Mesendoderm (in vitro differentiated cells): ENCODE results near the gene FOXJ1.

Experiments used
- DNase-seq: peaks from one replicate; pipeline ENCODE4 v3.0.0; 2013
- H2AK5ac ChIP-seq: 2 replicates; pipeline ENCODE4 v1.6.1; 2013; ENCODE audit warnings: low read length, inconsistent platforms
- H2BK120ac ChIP-seq: 2 replicates; pipeline ENCODE4 v1.6.1; 2013; ENCODE audit warnings: low read depth, mild to moderate bottlenecking, low read length, moderate library complexity, mixed read lengths
- H2BK15ac ChIP-seq: replicated peaks from 2 replicates; pipeline ENCODE4 v1.6.1; 2013; ENCODE audit warnings: low read depth, mild to moderate bottlenecking, moderate library complexity
- H2BK5ac ChIP-seq: 2 replicates; pipeline ENCODE4 v1.6.1; 2013; ENCODE audit warnings: low read length, inconsistent platforms
- H3K18ac ChIP-seq: 2 replicates; pipeline ENCODE4 v1.6.1; 2013; ENCODE audit warnings: mild to moderate bottlenecking, low read length, mixed read lengths
- H3K23ac ChIP-seq: one replicate; pipeline ENCODE4 v1.6.1; 2013; ENCODE audit warnings: low read length
- H3K27ac ChIP-seq: 2 replicates; pipeline ENCODE4 v1.5.1; 2013; ENCODE audit warnings: low read depth, mild to moderate bottlenecking, inconsistent platforms, low read length, moderate library complexity
- H3K27me3 ChIP-seq: 2 replicates; pipeline ENCODE4 v1.6.1; 2013; ENCODE audit warnings: low read length, control low read depth, mild to moderate bottlenecking, inconsistent platforms; ENCODE audit not compliant: insufficient read depth, poor library complexity
- H3K36me3 ChIP-seq: 2 replicates; pipeline ENCODE4 v1.6.1; 2013; ENCODE audit warnings: low read length, inconsistent platforms; ENCODE audit not compliant: control insufficient read depth, insufficient read depth
- H3K4ac ChIP-seq: one replicate; pipeline ENCODE4 v1.6.1; 2013; ENCODE audit warnings: low read depth, mild to moderate bottlenecking, low read length, moderate library complexity
- H3K4me1 ChIP-seq: 2 replicates; pipeline ENCODE4 v1.6.1; 2013; ENCODE audit warnings: low read depth, low read length, inconsistent platforms; ENCODE audit not compliant: control insufficient read depth
- H3K4me2 ChIP-seq: 2 replicates; pipeline ENCODE4 v1.6.1; 2013; ENCODE audit warnings: low read length
- H3K4me3 ChIP-seq: 2 replicates; pipeline ENCODE4 v1.5.1; 2013; ENCODE audit warnings: mild to moderate bottlenecking, low read length
- H3K56ac ChIP-seq: one replicate; pipeline ENCODE4 v1.6.1; 2013; ENCODE audit warnings: low read length
- H3K79me1 ChIP-seq: 2 replicates; pipeline ENCODE4 v1.6.1; 2013; ENCODE audit warnings: low read length, inconsistent platforms
- H3K79me2 ChIP-seq: 2 replicates; pipeline ENCODE4 v1.6.1; 2013; ENCODE audit warnings: mild to moderate bottlenecking, low read length; ENCODE audit not compliant: control insufficient read depth, insufficient read depth
- H3K9ac ChIP-seq: 2 replicates; pipeline ENCODE4 v1.6.1; 2013; ENCODE audit warnings: low read length, inconsistent platforms
- H4K5ac ChIP-seq: one replicate; pipeline ENCODE4 v1.6.1; 2013; ENCODE audit warnings: low read length
- H4K8ac ChIP-seq: one replicate; pipeline ENCODE4 v1.6.1; 2013; ENCODE audit warnings: low read depth, mild to moderate bottlenecking, control low read depth, low read length, moderate library complexity
- whole genome bisulfite sequencing: extraction: QIAGEN DNeasy Blood & Tissue Kit; methylation state at CpG from one replicate; pipeline ENCODE4 v1.1.7; 2013; ENCODE audit warnings: low lambda C conversion rate, missing lambda C conversion rate; ENCODE audit not compliant: insufficient coverage; ENCODE audit errors: extremely low coverage; 5-methylcytosine and 5-hydroxymethylcytosine counted together

The FOXJ1 gene

GRCh38 chr17:76174037-76174436 lies 33.0 kb upstream of the FOXJ1 start:
- Histone ChIP-seq H4K8ac (no peak overlapping the region), H2BK15ac (no peak overlapping the region), H3K4me2 (no peak overlapping the region), H3K23ac (no peak overlapping the region), H2BK120ac (no peak overlapping the region), H3K79me2 (no peaks in the 10 kb centered on the region), H3K79me1 (no peaks in the 10 kb centered on the region), H3K56ac (no peak overlapping the region), H3K9ac (no peak overlapping the region), H3K18ac (no peak overlapping the region), H3K36me3 (no peaks in the 10 kb centered on the region), H3K4ac (no peak overlapping the region), H3K4me1 (no peaks in the 10 kb centered on the region), H4K5ac (no peak overlapping the region), H2BK5ac (no peak overlapping the region), H3K27me3 (no peaks in the 10 kb centered on the region), H3K4me3 (no peak overlapping the region), H2AK5ac (no peak overlapping the region), H3K27ac (no peak overlapping the region)
- no CpG with 5 or more reads among the region's 9 CpGs for WGBS
- DNase-seq = no peak

- no peak for DNase-seq
- Histone ChIP-seq H3K79me1 (no peaks in the 10 kb centered on the region), H3K36me3 (no peaks in the 10 kb centered on the region), H3K9ac (no peak overlapping the region), H3K4me3 (no peak overlapping the region), H3K23ac (no peak overlapping the region), H4K8ac (no peak overlapping the region), H3K18ac (no peak overlapping the region), H2BK15ac (no peak overlapping the region), H3K4me2 (no peak overlapping the region), H3K27me3 (no peaks in the 10 kb centered on the region), H3K4me1 (no peaks in the 10 kb centered on the region), H2BK120ac (no peak overlapping the region), H3K27ac (no peak overlapping the region), H4K5ac (no peak overlapping the region), H2BK5ac (no peak overlapping the region), H2AK5ac (no peak overlapping the region), H3K56ac (no peak overlapping the region), H3K79me2 (no peaks in the 10 kb centered on the region), H3K4ac (no peak overlapping the region)
- no CpG with 5 or more reads among the region's 11 CpGs for WGBS
Observed at GRCh38 chr17:76173474-76173873, 32.4 kb upstream of the FOXJ1 start.

- no peak overlapping the region for H3K9ac ChIP-seq
- H2BK5ac ChIP-seq = no peak overlapping the region
- H3K4me1 ChIP-seq = no peaks in the 10 kb centered on the region
- H3K4ac ChIP-seq = no peak overlapping the region
- H2BK120ac ChIP-seq = no peak overlapping the region
- no peaks in the 10 kb centered on the region for H3K79me1 ChIP-seq
- H2AK5ac ChIP-seq = no peak overlapping the region
- no peak overlapping the region for H4K8ac ChIP-seq
- H3K4me3 ChIP-seq = no peak overlapping the region
- no peaks in the 10 kb centered on the region for H3K27me3 ChIP-seq
- DNase-seq = no peak
- H3K23ac ChIP-seq = no peak overlapping the region
- no peaks in the 10 kb centered on the region for H3K79me2 ChIP-seq
- H3K18ac ChIP-seq = no peak overlapping the region
- no peaks in the 10 kb centered on the region for H3K36me3 ChIP-seq
- H4K5ac ChIP-seq = no peak overlapping the region
- H3K4me2 ChIP-seq = no peak overlapping the region
- H2BK15ac ChIP-seq = no peak overlapping the region
- H3K56ac ChIP-seq = no peak overlapping the region
- WGBS = no CpG with 5 or more reads among the region's 4 CpGs
- no peak overlapping the region for H3K27ac ChIP-seq
Observed at GRCh38 chr17:76171706-76172105, 30.7 kb upstream of the FOXJ1 start.

GRCh38 chr17:76170114-76170513 lies 29.1 kb upstream of the FOXJ1 start:
- no peak overlapping the region for H2BK15ac ChIP-seq
- no peaks in the 10 kb centered on the region for H3K36me3 ChIP-seq
- H3K23ac ChIP-seq = no peak overlapping the region
- H3K79me1 ChIP-seq = no peaks in the 10 kb centered on the region
- H4K8ac ChIP-seq = no peak overlapping the region
- H3K79me2 ChIP-seq = no peaks in the 10 kb centered on the region
- no peak overlapping the region for H4K5ac ChIP-seq
- H2AK5ac ChIP-seq = no peak overlapping the region
- no peak for DNase-seq
- H3K27me3 ChIP-seq = no peaks in the 10 kb centered on the region
- H3K9ac ChIP-seq = no peak overlapping the region
- H2BK5ac ChIP-seq = no peak overlapping the region
- H3K18ac ChIP-seq = no peak overlapping the region
- no peaks in the 10 kb centered on the region for H3K4me1 ChIP-seq
- no peak overlapping the region for H3K4me2 ChIP-seq
- H2BK120ac ChIP-seq = no peak overlapping the region
- H3K56ac ChIP-seq = no peak overlapping the region
- no CpG with 5 or more reads among the region's 1 CpG for WGBS
- no peak overlapping the region for H3K4ac ChIP-seq
- no peak overlapping the region for H3K4me3 ChIP-seq
- H3K27ac ChIP-seq = no peak overlapping the region

GRCh38 chr17:76166906-76167305 lies 25.9 kb upstream of the FOXJ1 start:
- no peak overlapping the region for H3K4ac ChIP-seq
- no peaks in the 10 kb centered on the region for H3K79me2 ChIP-seq
- no CpG with 5 or more reads among the region's 10 CpGs for WGBS
- H2BK15ac ChIP-seq = no peak overlapping the region
- H3K4me3 ChIP-seq = no peak overlapping the region
- H3K18ac ChIP-seq = no peak overlapping the region
- H3K27me3 ChIP-seq = no peaks in the 10 kb centered on the region
- H3K27ac ChIP-seq = no peak overlapping the region
- H3K56ac ChIP-seq = no peak overlapping the region
- no peak overlapping the region for H2BK120ac ChIP-seq
- H4K5ac ChIP-seq = no peak overlapping the region
- H3K23ac ChIP-seq = no peak overlapping the region
- no peak overlapping the region for H2AK5ac ChIP-seq
- no peaks in the 10 kb centered on the region for H3K4me1 ChIP-seq
- H3K9ac ChIP-seq = no peak overlapping the region
- no peak overlapping the region for H4K8ac ChIP-seq
- DNase-seq = no peak
- H3K4me2 ChIP-seq = no peak overlapping the region
- no peaks in the 10 kb centered on the region for H3K79me1 ChIP-seq
- no peak overlapping the region for H2BK5ac ChIP-seq
- H3K36me3 ChIP-seq = no peaks in the 10 kb centered on the region

GRCh38 chr17:76166168-76166567 lies 25.1 kb upstream of the FOXJ1 start:
- no peak overlapping the region for H3K4ac ChIP-seq
- H3K18ac ChIP-seq = no peak overlapping the region
- no peaks in the 10 kb centered on the region for H3K79me1 ChIP-seq
- no peak overlapping the region for H3K4me3 ChIP-seq
- no peak overlapping the region for H3K27ac ChIP-seq
- no peaks in the 10 kb centered on the region for H3K36me3 ChIP-seq
- no peak overlapping the region for H3K56ac ChIP-seq
- no peak overlapping the region for H2BK5ac ChIP-seq
- H3K4me2 ChIP-seq = no peak overlapping the region
- no peaks in the 10 kb centered on the region for H3K79me2 ChIP-seq
- no CpG with 5 or more reads among the region's 7 CpGs for WGBS
- no peak overlapping the region for H2BK120ac ChIP-seq
- H4K8ac ChIP-seq = no peak overlapping the region
- H3K9ac ChIP-seq = no peak overlapping the region
- no peak overlapping the region for H3K23ac ChIP-seq
- no peak overlapping the region for H2AK5ac ChIP-seq
- no peak overlapping the region for H4K5ac ChIP-seq
- H2BK15ac ChIP-seq = no peak overlapping the region
- no peak for DNase-seq
- no peaks in the 10 kb centered on the region for H3K27me3 ChIP-seq
- H3K4me1 ChIP-seq = no peaks in the 10 kb centered on the region
